ENCODE results near the gene EID1. TPM values are rescaled to one million over a fixed set of nuclear protein-coding genes. Genes with fewer than 3 reads are reported as not detected.

The EID1 gene
- total RNA-seq, 4 donors from 2014 or later = 57.6 to 88.6 (median 84.7) TPM

GRCh38 chr15:48888836-48889235 lies 10.9 kb downstream of the EID1 start:
- no peak for DNase-seq (ENCODE audit: low spot score in 2 of 2)
- TF ChIP-seq POLR2A (IDR thresholded peaks at IDR 0.05) (no peak), CTCF (IDR thresholded peaks at IDR 0.05) (no peak), POLR2AphosphoS5 (IDR thresholded peaks at IDR 0.05) (no peak), EP300 (IDR thresholded peaks at IDR 0.05) (no peak)
- WGBS = 57% methylated on average over 1 of the region's 1 CpG
- H3K27me3 ChIP-seq = no peaks in the 10 kb centered on the region
- H3K4me3 ChIP-seq = no peak overlapping the region
- H3K4me1 ChIP-seq = no peaks in the 10 kb centered on the region
- no peaks in the 10 kb centered on the region for H3K9me3 ChIP-seq
- peak overlapping the region; percentile 62 for H3K27ac ChIP-seq
- H3K36me3 ChIP-seq = no peaks in the 10 kb centered on the region

GRCh38 chr15:48889925-48890324 lies 12.0 kb downstream of the EID1 start:
- 88% methylated on average over 3 of the region's 3 CpGs for WGBS
- TF ChIP-seq EP300 (IDR thresholded peaks at IDR 0.05) (no peak), POLR2A (IDR thresholded peaks at IDR 0.05) (no peak), CTCF (IDR thresholded peaks at IDR 0.05) (no peak), POLR2AphosphoS5 (IDR thresholded peaks at IDR 0.05) (no peak)
- Histone ChIP-seq H3K27ac (no peak overlapping the region), H3K4me3 (no peak overlapping the region), H3K36me3 (no peaks in the 10 kb centered on the region), H3K4me1 (no peaks in the 10 kb centered on the region), H3K9me3 (no peaks in the 10 kb centered on the region), H3K27me3 (no peaks in the 10 kb centered on the region)
- no peak for DNase-seq (ENCODE audit: low spot score in 2 of 2)

- no peak for DNase-seq (ENCODE audit: low spot score in 2 of 2)
- Histone ChIP-seq H3K4me3 (no peak overlapping the region), H3K9me3 (no peaks in the 10 kb centered on the region), H3K4me1 (no peaks in the 10 kb centered on the region), H3K27ac (no peak overlapping the region), H3K36me3 (no peaks in the 10 kb centered on the region), H3K27me3 (no peaks in the 10 kb centered on the region)
- TF ChIP-seq POLR2AphosphoS5 (IDR thresholded peaks at IDR 0.05) (no peak), POLR2A (IDR thresholded peaks at IDR 0.05) (no peak), EP300 (IDR thresholded peaks at IDR 0.05) (no peak), CTCF (IDR thresholded peaks at IDR 0.05) (no peak)
- WGBS = 70% methylated on average over 10 of the region's 10 CpGs
Observed at GRCh38 chr15:48890375-48890972, 12.5 kb downstream of the EID1 start.

- WGBS = 83% methylated on average over 6 of the region's 6 CpGs
- no peaks in the 10 kb centered on the region for H3K27me3 ChIP-seq
Observed at GRCh38 chr15:48891232-48891765, 13.4 kb downstream of the EID1 start.

GRCh38 chr15:48893311-48893710 lies 15.4 kb downstream of the EID1 start:
- WGBS = 76% methylated on average over 3 of the region's 3 CpGs
- no peaks in the 10 kb centered on the region for H3K36me3 ChIP-seq
- no peak overlapping the region for H3K4me3 ChIP-seq
- no peak overlapping the region for H3K27ac ChIP-seq
- no peaks in the 10 kb centered on the region for H3K9me3 ChIP-seq
- no peaks in the 10 kb centered on the region for H3K4me1 ChIP-seq
- no peak for TF ChIP-seq CTCF (IDR thresholded peaks at IDR 0.05)
- TF ChIP-seq POLR2AphosphoS5 (IDR thresholded peaks at IDR 0.05) = no peak
- no peak for TF ChIP-seq POLR2A (IDR thresholded peaks at IDR 0.05)
- no peak for TF ChIP-seq EP300 (IDR thresholded peaks at IDR 0.05)
- H3K27me3 ChIP-seq = no peaks in the 10 kb centered on the region
- DNase-seq (ENCODE audit: low spot score in 2 of 2) = no peak

More at GRCh38 chr15:48891232-48891765, 13.4 kb downstream of the EID1 start:
- DNase-seq (ENCODE audit: low spot score in 2 of 2) = no peak
- Histone ChIP-seq H3K36me3 (no peaks in the 10 kb centered on the region), H3K27ac (no peak overlapping the region), H3K9me3 (no peaks in the 10 kb centered on the region), H3K4me1 (no peaks in the 10 kb centered on the region), H3K4me3 (no peak overlapping the region)
- TF ChIP-seq CTCF (IDR thresholded peaks at IDR 0.05) (no peak), POLR2AphosphoS5 (IDR thresholded peaks at IDR 0.05) (no peak)
